HG03354 (cell line): ENCODE data around the gene TNK1.
"Not testable (repeated sequence)": the region's sequence is repeated elsewhere in the genome, so short reads cannot be mapped to it uniquely, and the experiment has no call there.

Source experiments
- ATAC-seq: cut with Tn5 transposase; IDR thresholded peaks from one replicate; pipeline ENCODE4 v1.9.1; 2021; ENCODE audit warnings: mild to moderate bottlenecking; ENCODE audit not compliant: unreplicated experiment, poor library complexity, severe bottlenecking

The TNK1 gene

DNA sequence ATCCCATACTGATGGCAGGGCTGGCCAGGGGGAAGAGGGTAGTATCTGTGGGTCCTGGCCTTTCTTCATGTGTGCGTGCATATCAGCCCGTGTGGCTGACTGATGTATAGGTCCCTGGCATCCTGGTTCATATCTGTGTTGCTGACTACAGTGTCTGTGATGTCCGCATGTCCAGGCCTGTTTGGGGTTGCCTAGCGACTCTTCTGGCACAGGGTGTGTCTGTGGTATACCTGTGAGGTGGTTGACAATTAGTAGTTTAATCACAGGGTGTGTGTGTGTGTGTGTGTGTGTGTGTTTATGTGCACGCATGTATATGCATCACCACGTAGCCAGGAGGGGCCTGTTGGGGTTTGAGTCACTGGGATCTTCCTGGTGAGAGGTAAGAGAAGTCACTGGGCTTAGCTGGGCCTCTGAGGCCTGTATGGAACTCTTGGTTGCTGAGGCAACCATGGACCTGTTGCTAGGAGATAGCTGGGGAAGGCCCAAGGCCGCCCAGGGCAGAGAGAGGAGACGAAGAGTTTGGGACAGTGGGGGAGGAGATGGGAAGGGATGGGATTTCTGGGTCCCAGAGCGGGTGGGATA, 26.5 kb upstream of the TNK1 start:
- ATAC-seq, result no peak

DNA sequence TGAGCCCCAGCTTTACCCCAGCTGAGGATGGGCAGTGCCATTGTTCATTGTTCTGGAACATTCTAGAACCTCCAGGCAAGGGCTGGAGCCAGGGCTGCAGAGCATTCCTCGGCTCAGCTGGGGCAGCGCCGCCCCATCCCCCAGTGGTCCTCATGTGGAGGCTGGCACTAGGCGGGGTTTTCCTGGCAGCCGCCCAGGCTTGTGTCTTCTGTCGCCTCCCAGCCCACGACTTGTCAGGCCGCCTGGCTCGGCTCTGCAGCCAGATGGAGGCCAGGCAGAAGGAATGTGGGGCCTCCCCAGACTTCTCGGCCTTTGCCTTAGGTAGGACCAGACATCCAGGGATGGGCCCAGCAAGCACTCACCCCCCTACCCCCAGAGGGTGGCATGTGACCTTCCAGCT, 25.8 kb upstream of the TNK1 start, which contains the start of gene TMEM95:
Gene TMEM95 (plus strand): TSS at position 104 of the 400 bp plus-strand sequence. CDS start 49 bp downstream, at position 153.
- ATAC-seq, result no peak

DNA sequence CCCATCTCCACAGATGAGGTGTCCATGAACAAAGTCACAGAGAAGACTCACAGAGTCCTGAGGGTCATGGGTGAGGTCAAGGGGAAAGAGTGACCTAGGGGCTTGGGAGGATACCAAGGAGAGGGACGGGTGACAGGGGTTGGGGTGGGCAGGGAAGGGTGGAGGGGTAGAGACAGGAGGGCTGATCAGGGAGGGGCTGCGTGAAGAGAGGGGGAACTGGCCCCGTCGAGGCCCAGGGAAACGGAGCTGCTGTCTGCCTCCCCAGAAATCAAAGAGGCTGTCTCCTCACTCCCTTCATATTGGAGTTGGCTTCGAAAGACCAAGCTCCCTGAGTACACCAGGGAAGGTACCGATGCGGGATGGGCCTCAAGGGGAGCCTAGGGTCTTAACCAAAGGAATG, 25.3 kb upstream of the TNK1 start:
- no peak for ATAC-seq

DNA sequence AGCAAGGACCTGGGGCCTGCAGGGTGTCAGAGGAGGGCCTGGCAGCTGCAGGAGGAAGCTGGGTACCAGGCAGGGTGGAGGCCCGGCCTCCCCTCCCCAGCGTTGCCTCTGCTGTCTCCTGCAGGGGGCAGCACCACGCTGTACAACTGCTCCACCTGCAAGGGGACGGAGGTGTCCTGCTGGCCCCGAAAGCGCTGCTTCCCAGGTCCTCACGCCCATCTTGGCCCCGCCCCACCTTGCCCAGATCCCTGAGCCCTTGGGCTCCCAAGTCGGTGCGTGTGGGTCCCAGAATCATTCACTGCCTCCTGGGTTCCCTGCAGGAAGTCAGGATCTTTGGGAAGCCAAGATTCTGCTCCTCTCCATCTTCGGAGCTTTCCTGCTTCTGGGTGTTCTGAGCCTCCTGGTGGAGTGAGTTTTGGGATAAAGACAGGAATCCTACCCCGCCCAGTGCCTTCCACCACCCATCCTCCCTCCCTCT, 24.8 kb upstream of the TNK1 start:
- no peak for ATAC-seq

DNA sequence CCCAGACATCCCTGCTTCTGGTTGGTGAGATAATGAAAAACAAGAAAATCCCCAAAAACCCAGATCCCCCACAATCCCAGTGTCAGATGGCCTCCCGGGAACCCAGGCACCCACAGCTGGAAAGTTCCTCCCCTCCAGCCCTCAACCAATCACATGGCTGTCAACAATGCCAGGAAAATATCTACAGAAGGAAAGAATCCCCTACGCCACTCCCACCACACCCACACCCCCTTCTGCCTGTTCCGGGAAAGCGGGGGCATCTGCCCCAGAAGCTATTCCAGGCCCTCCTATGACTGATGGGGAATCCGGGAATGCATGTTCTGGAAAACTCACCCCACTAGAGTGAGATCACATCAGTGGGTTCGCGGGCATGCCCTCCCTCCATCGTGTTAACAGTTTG, 24.1 kb upstream of the TNK1 start:
- no peak for ATAC-seq

DNA sequence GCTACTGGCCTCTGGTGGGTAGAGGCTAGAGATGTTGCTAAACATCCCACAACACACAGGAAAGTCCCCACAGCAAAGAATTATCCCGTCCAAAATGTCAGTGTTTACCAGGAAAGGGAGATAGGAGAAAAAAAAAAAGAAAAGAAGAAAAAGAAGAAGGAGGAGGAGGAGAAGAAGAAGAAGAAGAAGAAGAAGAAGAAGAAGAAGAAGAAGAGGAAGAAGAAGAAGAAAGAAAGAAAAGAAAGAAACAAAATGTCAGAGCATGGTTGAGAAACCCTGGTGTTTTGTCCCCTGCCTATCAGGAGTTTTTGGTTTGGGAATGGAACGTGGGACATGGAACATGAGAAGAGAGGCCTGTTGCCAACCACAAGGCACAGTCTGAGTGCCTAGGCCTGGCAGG, 23.5 kb upstream of the TNK1 start:
- ATAC-seq, result no peak

DNA sequence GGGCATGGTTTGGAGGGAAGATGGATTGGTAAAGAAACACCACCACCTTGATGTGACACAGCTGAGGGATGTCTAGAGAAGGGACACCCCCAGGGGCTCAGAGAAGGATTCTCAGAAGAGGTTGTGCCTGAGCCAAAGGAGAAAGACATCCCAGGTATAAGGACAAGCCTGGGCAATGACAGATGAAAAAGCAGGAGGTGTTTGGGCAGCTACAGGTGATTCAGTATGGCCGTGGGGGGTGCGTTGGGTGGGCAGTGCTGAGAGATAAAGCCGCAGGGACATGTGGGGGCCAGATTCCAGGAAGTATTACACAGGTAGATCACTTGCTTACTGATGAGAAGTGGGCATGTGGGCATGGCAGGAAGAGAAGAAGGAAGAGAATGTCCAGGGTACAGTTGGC, 19.0 kb upstream of the TNK1 start:
- no peak for ATAC-seq

DNA sequence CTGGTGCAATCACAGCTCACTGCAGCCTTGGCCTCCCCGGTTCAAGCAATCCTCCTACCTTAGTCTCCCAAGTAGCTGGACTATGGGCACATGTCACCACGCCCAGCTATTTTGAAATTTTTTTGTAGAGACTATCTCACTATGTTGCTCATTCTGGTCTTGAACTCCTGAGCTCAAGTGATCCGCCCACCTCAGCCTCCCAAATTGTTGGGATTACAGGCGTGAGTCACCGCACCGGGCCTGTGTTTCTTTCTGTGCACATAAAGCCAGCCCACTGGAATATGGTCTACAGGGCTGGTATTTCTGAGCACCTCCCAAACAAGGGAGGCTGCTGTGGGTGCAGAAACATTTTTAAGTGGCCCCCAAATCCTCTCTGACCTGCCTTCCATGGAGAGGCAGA, 17.6 kb upstream of the TNK1 start:
- no peak for ATAC-seq

DNA sequence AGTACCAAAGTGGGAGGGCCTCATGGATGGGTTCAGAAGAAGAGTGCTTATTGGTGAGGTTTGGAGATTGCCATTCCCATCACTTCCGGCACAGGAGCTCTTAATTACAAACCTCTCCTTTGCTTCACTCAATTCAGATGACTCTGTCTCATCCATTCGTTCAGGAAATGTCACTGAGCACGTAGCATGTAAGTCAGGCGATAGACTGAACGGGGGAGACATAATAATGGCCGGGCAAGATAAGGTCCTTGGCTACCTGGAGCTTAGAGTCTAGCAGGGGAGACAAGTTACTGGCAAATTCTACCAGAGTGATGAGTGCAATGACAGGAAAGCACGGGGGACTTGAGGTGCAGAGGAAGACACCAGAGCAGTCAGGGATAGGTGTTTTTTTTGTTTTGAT, 14.9 kb upstream of the TNK1 start:
- ATAC-seq, result not testable (repeated sequence)

DNA sequence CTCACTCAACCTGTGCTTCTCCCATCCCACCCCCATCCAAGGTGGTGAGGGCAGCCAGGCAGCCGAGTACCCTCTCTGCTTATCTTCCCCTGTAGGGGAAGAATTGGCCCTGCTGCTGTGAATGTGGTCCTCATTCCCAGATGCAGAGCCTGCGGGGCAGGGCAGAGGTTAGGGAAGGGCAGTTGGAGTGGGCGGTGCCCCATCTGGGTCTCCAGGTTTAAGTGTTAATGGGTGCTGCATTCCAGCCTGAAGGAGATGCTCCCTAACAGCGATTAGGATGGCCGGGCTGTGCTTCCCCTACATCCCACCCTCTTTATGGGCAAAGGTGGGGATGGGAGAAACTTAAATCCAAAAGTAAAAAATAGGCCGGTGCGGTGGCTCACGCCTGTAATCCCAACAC, 13.8 kb upstream of the TNK1 start:
- no peak for ATAC-seq

DNA sequence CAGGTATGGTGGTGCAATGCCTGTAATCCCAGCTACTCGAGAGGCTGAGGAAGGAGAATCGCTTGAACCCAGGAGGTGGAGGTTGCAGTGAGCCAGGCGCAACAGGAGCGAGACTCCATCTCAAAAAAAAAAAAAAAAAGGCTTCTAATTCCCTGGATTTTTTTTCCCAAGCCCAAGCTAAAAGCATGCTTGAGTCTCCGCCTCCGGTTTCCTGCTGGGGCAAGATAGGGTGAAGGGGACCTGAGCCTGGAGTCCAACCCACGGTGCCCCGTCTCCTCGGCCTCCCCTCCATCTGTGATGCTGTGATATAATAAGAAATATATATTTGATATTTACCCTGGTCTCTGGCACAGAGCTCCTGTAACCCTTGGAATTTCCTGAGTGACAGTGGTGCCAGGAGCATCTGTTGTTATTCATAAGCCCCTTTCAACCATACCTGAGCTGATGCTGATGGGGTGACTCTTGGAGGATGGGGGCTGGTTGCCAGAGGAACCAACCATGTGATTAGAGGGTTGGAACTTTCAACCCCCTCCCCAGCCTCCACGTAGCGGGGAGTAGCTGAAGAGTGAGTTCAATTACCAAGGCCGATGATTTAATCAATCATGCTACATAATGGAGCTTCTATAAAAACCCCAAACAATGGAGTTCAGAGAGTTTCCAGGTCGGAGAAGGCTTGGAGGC, 12.8 kb upstream of the TNK1 start:
- ATAC-seq, result no peak

DNA sequence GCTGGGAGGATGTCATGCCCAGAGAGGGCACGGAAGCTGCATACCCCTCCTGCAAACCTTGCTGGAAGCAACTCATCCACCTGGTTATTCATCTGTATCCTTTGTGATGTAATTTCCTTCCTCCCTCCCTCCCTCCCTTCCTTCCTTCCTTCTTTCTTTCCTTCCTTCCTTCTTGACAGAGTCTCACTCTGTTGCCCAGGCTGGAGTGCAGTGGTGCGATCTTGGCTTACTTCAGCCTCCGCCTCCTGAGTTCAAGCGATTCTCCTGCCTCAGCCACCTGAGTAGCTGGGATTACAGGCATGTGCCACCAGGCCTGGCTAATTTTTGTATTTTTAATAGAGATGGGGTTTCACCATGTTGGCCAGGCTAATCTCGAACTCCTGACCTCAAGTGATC, 12.3 kb upstream of the TNK1 start:
- not testable (repeated sequence) for ATAC-seq

DNA sequence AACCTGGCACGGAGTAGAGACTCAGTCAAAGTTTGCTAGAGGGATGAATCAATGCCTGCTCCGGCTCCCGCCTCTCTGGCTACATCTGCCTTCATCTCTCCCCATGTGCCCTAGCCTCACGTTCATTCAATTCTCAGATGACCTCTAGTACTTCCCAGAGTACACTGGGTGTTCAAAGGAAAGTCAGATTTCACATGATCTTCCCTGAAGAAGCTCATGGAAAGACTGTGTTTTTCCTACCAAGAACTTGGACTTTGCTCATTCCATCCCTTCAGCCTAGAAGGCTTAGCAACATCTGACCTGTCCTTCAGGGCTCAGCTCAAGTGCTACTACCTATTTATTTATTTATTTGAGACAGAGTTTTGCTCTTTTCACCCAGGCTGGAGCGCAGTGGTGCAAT, 11.1 kb upstream of the TNK1 start:
- ATAC-seq, result no peak

DNA sequence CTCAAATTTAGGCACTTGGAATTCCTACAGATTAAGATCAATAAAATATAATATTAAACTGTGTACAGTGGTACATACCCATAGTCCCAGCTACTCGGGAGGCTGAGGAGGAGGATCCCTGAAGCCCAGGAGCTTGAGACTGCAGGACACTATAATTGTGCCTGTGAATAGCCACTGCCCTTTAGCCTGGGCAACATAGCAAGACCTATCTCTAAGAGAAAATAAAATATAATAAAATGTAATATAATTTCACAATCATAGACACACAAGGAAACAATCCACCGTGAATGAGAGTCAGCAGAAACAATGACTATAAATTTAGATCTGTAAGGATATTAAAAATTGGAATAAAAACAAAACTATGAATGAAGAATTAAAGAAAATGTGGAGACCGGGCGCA, 10.0 kb upstream of the TNK1 start:
- ATAC-seq, result no peak

DNA sequence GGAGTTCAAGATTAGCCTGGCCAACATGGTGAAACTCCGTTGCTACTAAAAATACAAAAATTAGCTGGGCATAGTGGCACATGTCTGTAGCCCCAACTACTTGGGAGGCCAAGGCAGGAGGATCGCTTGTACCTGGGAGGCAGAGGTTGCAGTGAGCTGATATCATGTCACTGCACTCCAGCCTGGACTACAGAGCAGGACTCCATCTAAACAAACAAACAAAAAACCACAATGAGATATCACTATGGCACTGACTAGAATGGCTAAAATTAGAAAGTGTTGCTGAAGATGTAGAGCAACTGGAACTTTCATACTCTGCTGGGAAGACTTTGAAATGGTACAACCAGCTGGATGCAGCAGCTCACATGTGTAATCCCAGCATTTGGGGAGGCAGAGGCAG, 6.5 kb upstream of the TNK1 start:
- ATAC-seq, result no peak

DNA sequence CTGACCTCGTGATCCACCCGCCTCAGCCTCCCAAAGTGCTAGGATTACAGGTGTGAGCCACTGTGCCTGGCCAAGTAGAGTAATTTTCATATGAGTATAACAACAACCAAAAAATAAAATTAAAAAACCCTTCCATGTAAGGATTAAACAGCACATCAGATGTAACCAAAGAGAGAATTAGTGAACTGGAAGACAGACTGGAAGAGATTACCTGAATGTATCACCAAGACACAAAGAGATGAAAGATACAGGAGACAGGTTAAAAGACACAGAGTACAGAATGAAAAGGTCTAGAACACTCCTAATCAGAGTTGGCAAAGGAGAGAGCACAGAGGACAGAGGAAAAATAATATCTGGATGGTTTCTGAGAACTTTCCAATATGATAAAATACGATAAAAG, 1.8 kb upstream of the TNK1 start:
- ATAC-seq, result no peak

DNA sequence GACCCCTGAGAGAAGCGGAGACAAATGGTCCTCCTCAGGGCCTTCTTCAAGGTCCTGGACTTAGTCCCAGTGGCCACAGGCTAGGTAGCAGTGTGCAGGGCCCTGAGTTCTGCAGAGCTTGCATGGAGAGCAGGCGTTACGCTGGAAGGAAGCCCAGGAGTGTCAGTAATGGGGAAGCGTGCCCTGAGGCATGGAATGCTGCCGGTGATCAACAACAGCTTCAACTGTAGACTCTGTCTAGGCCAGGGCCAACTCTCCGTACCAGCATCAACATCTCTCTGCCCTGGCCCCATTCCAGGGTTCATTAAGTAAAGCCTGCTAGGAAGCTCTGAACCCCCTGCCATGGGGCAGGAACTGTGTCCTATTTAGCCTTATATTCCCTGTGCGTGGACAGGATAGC, 568 bp upstream of the TNK1 start:
- ATAC-seq, result no peak

DNA sequence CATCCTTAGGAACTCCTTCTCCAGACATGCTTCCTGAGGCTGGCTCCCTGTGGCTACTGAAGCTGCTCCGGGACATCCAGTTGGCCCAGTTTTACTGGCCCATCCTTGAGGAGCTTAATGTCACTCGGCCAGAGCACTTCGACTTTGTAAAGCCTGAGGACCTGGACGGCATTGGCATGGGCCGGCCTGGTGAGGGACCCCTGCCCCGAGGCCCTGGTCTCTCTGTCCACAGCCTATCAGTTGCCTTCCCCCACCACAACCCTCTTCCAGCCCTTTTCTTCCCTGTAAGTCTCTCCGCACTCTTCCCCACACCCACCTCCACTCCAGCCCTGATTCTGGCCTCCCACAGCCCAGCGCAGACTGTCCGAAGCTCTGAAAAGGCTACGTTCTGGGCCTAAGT, 2.0 kb downstream of the TNK1 start:
- no peak for ATAC-seq

DNA sequence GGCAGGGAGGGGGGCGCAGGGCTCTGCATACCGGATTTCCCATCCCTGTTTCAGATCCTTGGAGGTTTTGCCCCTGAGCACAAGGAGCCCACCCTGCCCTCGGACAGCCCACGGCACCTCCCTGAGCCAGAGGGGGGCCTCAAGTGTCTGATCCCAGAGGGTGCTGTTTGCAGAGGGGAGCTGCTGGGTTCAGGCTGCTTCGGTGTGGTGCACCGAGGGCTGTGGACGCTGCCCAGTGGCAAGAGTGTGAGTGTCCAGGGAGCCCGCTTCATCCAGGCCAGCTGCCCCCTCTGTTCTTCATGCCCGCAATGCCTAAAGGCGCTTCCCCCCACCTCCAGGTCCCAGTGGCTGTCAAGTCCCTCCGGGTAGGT, 2.5 kb downstream of the TNK1 start:
- no peak for ATAC-seq

DNA sequence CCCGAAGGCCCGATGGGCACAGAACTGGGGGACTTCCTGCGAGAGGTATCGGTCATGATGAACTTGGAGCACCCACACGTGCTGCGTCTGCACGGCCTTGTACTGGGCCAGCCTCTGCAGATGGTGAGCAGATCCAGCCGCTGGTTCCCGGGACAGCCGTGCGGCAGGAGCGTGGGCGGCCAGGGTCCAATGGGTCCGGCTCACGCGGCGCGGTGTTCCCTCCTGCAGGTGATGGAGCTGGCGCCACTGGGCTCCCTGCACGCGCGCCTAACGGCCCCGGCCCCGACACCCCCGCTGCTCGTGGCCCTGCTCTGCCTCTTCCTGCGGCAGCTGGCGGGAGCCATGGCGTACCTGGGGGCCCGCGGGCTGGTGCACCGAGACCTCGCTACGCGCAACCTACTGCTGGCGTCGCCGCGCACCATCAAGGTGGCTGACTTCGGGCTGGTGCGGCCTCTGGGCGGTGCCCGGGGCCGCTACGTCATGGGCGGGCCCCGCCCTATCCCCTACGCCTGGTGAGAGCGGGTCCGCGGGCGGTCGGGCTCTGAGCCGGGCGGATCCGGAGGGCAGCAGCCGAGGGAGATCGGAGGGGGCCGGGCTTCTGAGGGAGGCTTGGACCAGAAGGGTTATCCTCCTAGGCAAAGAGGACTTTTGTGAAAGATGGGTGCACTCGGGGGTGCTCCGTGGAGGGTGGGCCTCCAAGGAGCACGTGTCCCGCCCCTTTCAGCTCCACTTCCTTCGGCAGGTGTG, 3.0 kb downstream of the TNK1 start:
- ATAC-seq, result no peak

DNA sequence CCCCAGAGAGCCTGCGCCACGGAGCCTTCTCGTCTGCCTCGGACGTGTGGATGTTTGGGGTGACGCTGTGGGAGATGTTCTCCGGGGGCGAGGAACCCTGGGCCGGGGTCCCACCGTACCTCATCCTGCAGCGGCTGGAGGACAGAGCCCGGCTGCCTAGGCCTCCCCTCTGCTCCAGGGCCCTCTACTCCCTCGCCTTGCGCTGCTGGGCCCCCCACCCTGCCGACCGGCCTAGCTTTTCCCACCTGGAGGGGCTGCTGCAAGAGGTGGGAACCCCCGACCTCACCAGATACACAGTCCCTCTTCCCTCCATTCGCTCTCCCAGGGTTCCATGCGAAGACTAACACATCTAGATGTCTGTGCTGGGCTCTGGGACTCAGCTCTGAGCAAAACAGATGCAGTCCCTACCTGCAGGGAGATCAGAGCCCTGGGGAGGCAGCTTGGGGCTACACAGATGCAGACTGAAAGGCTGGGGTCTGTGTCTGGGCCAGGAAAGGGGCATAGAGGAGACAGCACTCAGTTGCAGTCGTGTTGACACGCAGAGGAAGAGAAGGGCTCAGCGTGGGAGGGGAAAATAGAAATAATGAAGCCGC, 3.7 kb downstream of the TNK1 start:
- ATAC-seq, result no peak
